BE2C (cell line): ENCODE results near the gene SMAD4.
"Not testable (repeated sequence)": the region's sequence is repeated elsewhere in the genome, so short reads cannot be mapped to it uniquely, and the experiment has no call there.

Source experiments
- DNase-seq: peaks from one replicate; pipeline ENCODE4 v3.0.0-alpha.2; 2020
- H3K27me3 ChIP-seq: fragments of 250-450 bp; sonication (Bioruptor Pico); 2 replicates; pipeline ENCODE4 v1.5.1; 2020; ENCODE audit warnings: mild to moderate bottlenecking
- H3K36me3 ChIP-seq: fragments of 250-450 bp; sonication (Bioruptor Pico); 2 replicates; pipeline ENCODE4 v1.5.1; 2020; ENCODE audit warnings: mild to moderate bottlenecking
- H3K4me1 ChIP-seq: fragments of 250-450 bp; sonication (Bioruptor Pico); 2 replicates; pipeline ENCODE4 v1.5.1; 2020
- H3K4me3 ChIP-seq: 2 replicates; pipeline ENCODE4 v1.5.1; 2011; ENCODE audit warnings: low read depth, low read length
- H3K9me3 ChIP-seq: fragments of 250-450 bp; sonication (Bioruptor Pico); 2 replicates; pipeline ENCODE4 v1.5.1; 2020
- CTCF ChIP-seq: IDR thresholded peaks from 2 replicates; pipeline ENCODE4 v1.5.1; 2012; ENCODE audit warnings: mild to moderate bottlenecking, low read depth, low read length

SMAD4 gene

DNA sequence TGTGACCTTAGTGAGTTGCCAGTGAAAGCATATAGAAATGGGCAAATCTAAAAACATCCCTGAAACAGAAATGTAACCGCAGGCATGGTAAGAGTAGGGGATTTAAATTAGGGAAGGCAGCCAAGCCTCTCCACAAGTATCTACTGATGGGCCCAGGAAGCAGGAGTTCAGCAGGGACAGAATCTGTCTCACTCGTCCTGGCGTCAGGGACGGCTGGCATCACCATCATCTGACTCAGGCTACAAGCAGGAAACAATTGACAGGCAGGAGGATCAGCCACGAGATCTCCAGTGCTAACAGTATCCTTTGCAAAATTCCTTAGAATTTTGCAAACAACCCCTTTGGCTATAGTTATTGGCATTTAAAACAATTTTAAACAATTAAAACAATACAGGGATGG is 61.3 kb downstream of the SMAD4 start:
- no peak for DNase-seq
- Histone ChIP-seq H3K27me3 (no peaks in the 10 kb centered on the region), H3K4me1 (no peaks in the 10 kb centered on the region), H3K36me3 (no peaks in the 10 kb centered on the region), H3K4me3 (no peak overlapping the region), H3K9me3 (no peaks in the 10 kb centered on the region)
- no peak for TF ChIP-seq CTCF

DNA sequence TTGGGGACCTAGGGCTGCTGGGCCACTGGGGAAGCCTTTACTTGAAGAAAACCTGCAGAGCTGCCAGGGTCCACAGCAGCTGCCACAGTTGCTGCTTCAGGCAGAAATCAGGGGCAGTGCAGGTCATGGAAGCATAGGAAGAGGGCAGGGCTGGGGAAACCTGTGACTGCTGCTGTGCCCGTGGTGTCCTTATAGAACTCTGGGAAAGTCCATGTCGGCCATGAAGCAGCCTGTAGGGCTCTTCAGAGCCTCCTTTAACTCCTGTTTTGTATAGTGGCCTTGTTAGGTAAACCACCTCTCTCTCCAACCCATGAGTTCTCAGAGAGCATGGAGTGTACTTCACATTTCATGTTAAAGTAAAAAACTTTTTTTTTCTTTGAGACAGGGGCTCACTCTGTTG is 62.1 kb downstream of the SMAD4 start:
- no peak for DNase-seq
- no peak overlapping the region for H3K4me3 ChIP-seq
- H3K36me3 ChIP-seq: no peaks in the 10 kb centered on the region
- H3K9me3 ChIP-seq: no peaks in the 10 kb centered on the region
- H3K27me3 ChIP-seq: no peaks in the 10 kb centered on the region
- no peak for TF ChIP-seq CTCF
- H3K4me1 ChIP-seq: no peaks in the 10 kb centered on the region

- H3K4me1 ChIP-seq, H3K4me3 ChIP-seq, DNase-seq, H3K27me3 ChIP-seq, H3K9me3 ChIP-seq, H3K36me3 ChIP-seq: not testable (repeated sequence)
These were observed 63.0 kb downstream of the SMAD4 start for GRCh38 chr18:51092967-51093366.

DNA sequence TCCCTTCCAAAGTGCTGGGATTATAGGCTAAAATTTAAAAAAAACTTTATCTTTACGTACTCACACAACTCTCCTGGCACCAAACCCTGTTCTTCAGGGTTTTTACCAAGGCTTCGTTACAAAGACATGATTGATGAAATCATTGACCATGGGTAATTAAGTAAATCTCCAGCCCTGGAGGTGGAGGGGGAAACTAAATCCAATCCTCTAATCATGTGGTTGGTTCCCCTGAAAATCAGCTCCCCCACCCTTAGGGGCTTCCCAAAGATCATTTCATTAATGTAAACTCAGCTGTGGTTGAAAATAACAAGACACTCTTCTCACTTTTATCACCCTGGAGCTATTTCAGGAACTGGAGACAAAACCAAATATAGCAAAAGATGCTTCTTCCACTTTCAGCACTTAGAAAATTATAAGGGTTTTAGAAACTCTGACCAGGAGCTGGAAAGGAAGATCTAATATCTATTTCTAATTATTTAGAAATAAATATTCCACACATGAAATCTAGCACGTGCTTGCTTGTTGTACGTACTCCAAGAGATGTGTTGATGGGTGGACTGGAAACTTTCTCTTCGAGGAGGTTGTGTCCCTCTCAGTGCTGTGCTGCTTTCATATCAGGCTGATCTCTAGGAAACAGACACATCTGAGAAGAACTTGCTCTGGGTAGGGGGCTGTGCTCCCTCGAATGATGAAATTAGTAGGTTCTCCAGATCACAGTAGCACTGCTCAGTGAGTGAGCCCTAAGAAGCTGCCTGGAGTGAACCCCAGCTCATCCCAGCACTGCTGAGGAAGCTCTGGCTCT is 67.2 kb downstream of the SMAD4 start:
- Histone ChIP-seq H3K27me3 (no peaks in the 10 kb centered on the region), H3K9me3 (no peaks in the 10 kb centered on the region), H3K4me3 (no peak overlapping the region), H3K36me3 (no peaks in the 10 kb centered on the region), H3K4me1 (no peaks in the 10 kb centered on the region)
- no peak for DNase-seq
- no peak for TF ChIP-seq CTCF

DNA sequence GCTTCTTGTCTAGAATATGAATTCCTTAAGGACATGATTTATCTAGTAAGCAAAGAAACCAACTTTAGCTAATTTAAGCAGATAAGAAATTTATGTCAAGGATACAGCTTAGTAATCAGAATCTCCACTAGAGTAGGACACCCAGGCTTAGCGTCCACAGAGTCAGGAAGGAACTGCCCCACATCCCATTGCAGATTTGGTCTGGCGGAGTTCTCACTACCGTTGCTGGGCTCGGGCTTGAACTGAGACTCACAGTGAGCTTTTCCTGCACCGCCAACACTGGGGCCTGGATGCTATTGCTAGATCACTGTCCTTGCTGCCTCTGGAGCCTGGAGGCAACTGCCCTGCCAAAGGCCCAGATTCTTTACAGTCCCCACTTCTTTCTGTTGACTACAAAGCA is 68.1 kb downstream of the SMAD4 start:
- H3K9me3 ChIP-seq: no peaks in the 10 kb centered on the region
- no peaks in the 10 kb centered on the region for H3K36me3 ChIP-seq
- H3K4me1 ChIP-seq: no peaks in the 10 kb centered on the region
- no peaks in the 10 kb centered on the region for H3K27me3 ChIP-seq
- no peak overlapping the region for H3K4me3 ChIP-seq
- no peak for DNase-seq
- TF ChIP-seq CTCF: no peak

GRCh38 chr18:51098513-51098912 is 68.5 kb downstream of the SMAD4 start:
- H3K4me1 ChIP-seq: no peaks in the 10 kb centered on the region
- H3K27me3 ChIP-seq: no peaks in the 10 kb centered on the region
- H3K4me3 ChIP-seq: no peak overlapping the region

More at GRCh38 chr18:51098513-51098912, 68.5 kb downstream of the SMAD4 start:
- H3K36me3 ChIP-seq: no peaks in the 10 kb centered on the region
- TF ChIP-seq CTCF: no peak
- DNase-seq: no peak
- no peaks in the 10 kb centered on the region for H3K9me3 ChIP-seq
